A673 (cell line): ENCODE data around the gene GTF3C1. TPM values are rescaled to one million over a fixed set of nuclear protein-coding genes. Genes with fewer than 3 reads are reported as not detected.

Experiments used
- BruUV-seq: library from RNA; stranded (reverse); fragments of 400-500 nt; replicated peaks from 2 replicates; lab custom pipeline; 2021; lab: Mats Ljungman, UMichigan
- CTCF ChIA-PET: fragments of 300-600 bp; sonication (Branson Sonifier 250); formaldehyde crosslinking; loops from one replicate; lab custom pipeline; 2022; ENCODE audit warnings: antibody characterized with exemption; lab: Charles Lee
- POLR2A ChIA-PET: fragments of 300-600 bp; sonication (Branson Sonifier 250); formaldehyde crosslinking; loops from one replicate; lab custom pipeline; 2022; ENCODE audit warnings: antibody characterized with exemption; ENCODE audit not compliant: low non-redundant PET; lab: Charles Lee
- DNase-seq: peaks from one replicate; pipeline ENCODE4 v3.0.0-alpha.2; 2015; ENCODE audit warnings: low spot score
- H3K27ac ChIP-seq: fragments of 200-600 bp; sonication (generic); 2 replicates; pipeline ENCODE4 v1.5.1; 2016; ENCODE audit warnings: mixed run types, low read depth, mild to moderate bottlenecking, mixed read lengths, antibody characterized with exemption, low read length; ENCODE audit not compliant: poor library complexity, severe bottlenecking
- H3K27me3 ChIP-seq: fragments of 200-600 bp; sonication (generic); replicated peaks from 2 replicates; pipeline ENCODE4 v1.6.1; 2017; ENCODE audit warnings: mixed run types, low read depth, mild to moderate bottlenecking, mixed read lengths, antibody characterized with exemption, low read length; ENCODE audit not compliant: insufficient read depth, poor library complexity
- H3K36me3 ChIP-seq: fragments of 200-600 bp; sonication (generic); 2 replicates; pipeline ENCODE4 v1.6.1; 2016; ENCODE audit warnings: mixed run types, mild to moderate bottlenecking, mixed read lengths, antibody characterized with exemption, low read length; ENCODE audit not compliant: insufficient read depth, poor library complexity, severe bottlenecking
- H3K4me1 ChIP-seq: fragments of 200-600 bp; sonication (generic); 2 replicates; pipeline ENCODE4 v1.6.1; 2017; ENCODE audit warnings: mixed run types, mild to moderate bottlenecking, mixed read lengths, antibody characterized with exemption, low read length; ENCODE audit not compliant: insufficient read depth, poor library complexity, severe bottlenecking
- H3K4me3 ChIP-seq: fragments of 200-600 bp; sonication (generic); 2 replicates; pipeline ENCODE4 v1.5.1; 2016; ENCODE audit warnings: low read depth, mixed run types, mild to moderate bottlenecking, mixed read lengths, low read length; ENCODE audit not compliant: poor library complexity, severe bottlenecking
- H3K9me3 ChIP-seq: fragments of 200-600 bp; sonication (generic); 2 replicates; pipeline ENCODE4 v1.6.1; 2016; ENCODE audit warnings: mixed run types, low read depth, mild to moderate bottlenecking, mixed read lengths, antibody characterized with exemption, low read length; ENCODE audit not compliant: poor library complexity, severe bottlenecking
- EZH2 ChIP-seq: fragments of 200-600 bp; sonication (generic); IDR thresholded peaks from 2 replicates; pipeline ENCODE4 v1.6.1; 2017; ENCODE audit warnings: borderline replicate concordance, low read depth, mild to moderate bottlenecking, mixed read lengths, antibody characterized with exemption, low read length; ENCODE audit not compliant: poor library complexity, severe bottlenecking
- intact Hi-C: fragments of 100-400 bp; cut with micrococcal nuclease; formaldehyde crosslinking; loops from one replicate; pipeline ENCODE4 v1.10.0; 2022; ENCODE audit not compliant: unreplicated experiment
- total RNA-seq: library from RNA; stranded (reverse); gene quantifications from 2 replicates; pipeline ENCODE4 v1.2.3, GENCODE V29; 2021
- TF ChIP-seq, protein P1 (sequence below): fragments of 300-800, 200-600 bp; sonication (generic); conservative IDR thresholded peaks from 2 replicates; pipeline ENCODE4 v1.5.1; 2017; ENCODE audit warnings: low read depth, mild to moderate bottlenecking, antibody characterized with exemption, low read length, moderate library complexity, mixed read lengths

Gene GTF3C1
- total RNA-seq, 1 experiment from 2014 or later = 94.2 TPM

DNA sequence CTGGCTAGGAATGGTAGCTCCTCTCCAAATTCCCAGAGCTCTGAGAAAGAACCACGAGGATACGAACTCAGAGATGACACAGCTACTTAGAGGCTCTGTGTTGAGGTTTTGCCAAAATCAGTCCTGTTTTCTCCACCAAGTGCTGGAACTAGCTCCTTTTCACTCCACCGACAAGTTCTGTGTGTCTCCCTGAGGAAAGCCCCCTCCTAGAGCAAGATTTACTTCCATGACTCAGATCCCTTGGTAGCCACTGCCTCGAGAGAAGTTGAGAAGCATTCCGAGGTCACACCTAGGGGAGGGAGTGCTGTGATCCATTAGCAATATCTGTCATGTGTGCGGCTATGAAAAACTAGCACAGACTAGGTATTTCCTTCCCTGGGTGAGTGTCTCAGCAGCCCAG lies 117.2 kb downstream of the GTF3C1 start:
- BruUV-seq = no TSS peak
- DNase-seq = no peak
- intact Hi-C loops = no loop called here
- no peaks in the 10 kb centered on the region for H3K9me3 ChIP-seq
- no peaks in the 10 kb centered on the region for H3K4me1 ChIP-seq
- CTCF ChIA-PET = no interaction called here
- POLR2A ChIA-PET = no interaction called here
- H3K36me3 ChIP-seq = no peaks in the 10 kb centered on the region
- H3K27me3 ChIP-seq = no peaks in the 10 kb centered on the region
- no peak overlapping the region for H3K27ac ChIP-seq
- no peak overlapping the region for H3K4me3 ChIP-seq
- TF ChIP-seq EZH2 = no peak

DNA sequence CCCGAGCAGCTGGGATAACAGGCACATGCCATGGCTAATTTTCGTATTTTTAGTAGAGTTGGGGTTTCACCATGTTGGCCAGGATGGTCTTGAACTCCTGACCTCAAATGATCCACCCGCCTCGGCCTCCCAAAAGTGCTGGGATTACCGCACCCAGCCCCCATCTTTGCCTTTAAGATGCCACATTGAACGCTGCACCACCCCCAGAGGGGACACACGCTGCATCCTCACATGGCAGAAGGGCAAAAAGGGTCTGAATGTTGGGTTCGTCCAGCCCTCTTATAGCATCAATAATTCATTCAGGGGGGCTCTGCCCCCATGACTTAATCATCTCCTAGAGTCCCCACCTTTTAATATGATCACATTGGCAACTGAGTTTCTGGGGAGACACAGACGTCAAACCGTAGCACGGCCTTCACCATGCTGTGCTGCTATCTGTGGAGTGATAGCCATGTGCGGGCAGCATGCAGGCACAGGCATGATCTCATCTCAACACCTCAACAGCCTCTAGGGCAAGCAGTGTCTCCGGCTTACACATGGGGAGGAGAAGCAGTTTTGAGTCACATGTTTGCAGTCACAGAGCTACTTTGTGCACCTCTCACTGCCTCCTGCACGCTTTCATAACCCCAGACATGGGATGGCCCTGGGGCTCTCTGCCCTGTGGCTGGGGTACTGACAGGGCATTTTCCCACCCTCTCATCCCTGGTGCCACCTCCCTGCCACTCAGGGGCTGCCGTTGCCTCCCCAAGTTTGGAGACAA lies 117.8 kb downstream of the GTF3C1 start:
- H3K9me3 ChIP-seq = no peaks in the 10 kb centered on the region
- H3K36me3 ChIP-seq = no peaks in the 10 kb centered on the region
- intact Hi-C loops = no loop called here
- BruUV-seq = no TSS peak
- ChIA-PET CTCF (no interaction called here), POLR2A (no interaction called here)
- no peak for TF ChIP-seq EZH2
- TF ChIP-seq, protein P1, sequence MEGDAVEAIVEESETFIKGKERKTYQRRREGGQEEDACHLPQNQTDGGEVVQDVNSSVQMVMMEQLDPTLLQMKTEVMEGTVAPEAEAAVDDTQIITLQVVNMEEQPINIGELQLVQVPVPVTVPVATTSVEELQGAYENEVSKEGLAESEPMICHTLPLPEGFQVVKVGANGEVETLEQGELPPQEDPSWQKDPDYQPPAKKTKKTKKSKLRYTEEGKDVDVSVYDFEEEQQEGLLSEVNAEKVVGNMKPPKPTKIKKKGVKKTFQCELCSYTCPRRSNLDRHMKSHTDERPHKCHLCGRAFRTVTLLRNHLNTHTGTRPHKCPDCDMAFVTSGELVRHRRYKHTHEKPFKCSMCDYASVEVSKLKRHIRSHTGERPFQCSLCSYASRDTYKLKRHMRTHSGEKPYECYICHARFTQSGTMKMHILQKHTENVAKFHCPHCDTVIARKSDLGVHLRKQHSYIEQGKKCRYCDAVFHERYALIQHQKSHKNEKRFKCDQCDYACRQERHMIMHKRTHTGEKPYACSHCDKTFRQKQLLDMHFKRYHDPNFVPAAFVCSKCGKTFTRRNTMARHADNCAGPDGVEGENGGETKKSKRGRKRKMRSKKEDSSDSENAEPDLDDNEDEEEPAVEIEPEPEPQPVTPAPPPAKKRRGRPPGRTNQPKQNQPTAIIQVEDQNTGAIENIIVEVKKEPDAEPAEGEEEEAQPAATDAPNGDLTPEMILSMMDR = no peak
- H3K4me3 ChIP-seq = no peak overlapping the region
- no peak overlapping the region for H3K27ac ChIP-seq
- no peaks in the 10 kb centered on the region for H3K4me1 ChIP-seq
- no peak for DNase-seq
- no peaks in the 10 kb centered on the region for H3K27me3 ChIP-seq

DNA sequence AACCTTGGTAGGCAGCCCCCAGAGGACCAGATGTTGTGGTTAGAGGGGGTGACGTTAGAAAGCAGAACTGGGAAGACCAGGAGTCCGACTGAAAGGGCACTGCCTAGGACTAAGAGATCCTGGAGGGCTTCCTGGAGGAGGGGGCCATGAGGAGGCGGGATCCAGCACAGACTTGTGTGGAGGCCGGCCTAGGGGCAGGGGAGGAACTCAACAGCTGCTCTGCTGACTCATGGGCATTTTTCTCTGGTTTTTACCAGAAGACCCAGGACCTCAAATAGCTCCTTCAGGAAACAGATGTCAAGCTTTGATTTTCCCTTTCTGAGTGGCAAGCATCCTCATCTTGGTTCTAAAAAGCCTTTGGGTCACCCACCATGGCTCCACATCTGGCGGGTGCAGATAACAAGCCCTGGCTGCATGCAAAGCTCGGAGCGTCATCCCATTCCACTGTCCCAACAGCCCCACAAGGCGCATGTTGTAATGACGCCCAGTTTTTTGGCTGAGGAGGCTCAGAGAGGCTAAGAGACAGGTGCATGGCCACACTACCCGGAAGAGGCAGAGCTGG lies 118.7 kb downstream of the GTF3C1 start:
- H3K9me3 ChIP-seq = no peaks in the 10 kb centered on the region
- TF ChIP-seq, protein P1 = no peak
- no peak for TF ChIP-seq EZH2
- intact Hi-C loops = no loop called here
- CTCF ChIA-PET = no interaction called here
- H3K36me3 ChIP-seq = no peaks in the 10 kb centered on the region
- BruUV-seq = no TSS peak
- DNase-seq = no peak
- no peaks in the 10 kb centered on the region for H3K27me3 ChIP-seq
- no peaks in the 10 kb centered on the region for H3K4me1 ChIP-seq
- H3K27ac ChIP-seq = no peak overlapping the region
- POLR2A ChIA-PET = no interaction called here
- H3K4me3 ChIP-seq = no peak overlapping the region
